ENCODE data around the gene GPR146. TPM values are rescaled to one million over a fixed set of nuclear protein-coding genes. Genes with fewer than 3 reads are reported as not detected.

Gene GPR146
- total RNA-seq, 1 experiment from 2014 or later, result 0.95 TPM

GRCh38 chr7:1050956-1051690 is 6.8 kb downstream of the GPR146 start:
- H3K4me3 ChIP-seq (ENCODE audit: low read depth, low read length, poor library complexity, severe bottlenecking), result no peak overlapping the region
- H3K27ac ChIP-seq (ENCODE audit: low read depth, low read length, poor library complexity, severe bottlenecking), result no peak overlapping the region
- ChIA-PET CTCF (interaction anchor here (1.0 kb wide), 1 partner anchor 14 kb away, joined by 3 read pairs; no protein-coding TSS in a partner anchor), POLR2A (ENCODE audit: low non-redundant PET) (interaction anchor here (0.8 kb wide), 1 partner anchor 8 kb away, joined by 7 read pairs; no protein-coding TSS in a partner anchor)
- H3K36me3 ChIP-seq (ENCODE audit: insufficient read depth, low read length, poor library complexity, severe bottlenecking), result no peaks in the 10 kb centered on the region
- no TSS peak for BruUV-seq (replicated peaks)
- TF ChIP-seq CTCF (conservative IDR thresholded peaks at IDR 0.05; ENCODE audit: low read depth, low read length), result no peak
- TF ChIP-seq EZH2 (IDR thresholded peaks at IDR 0.05; ENCODE audit: borderline replicate concordance, low read depth, low read length, poor library complexity, severe bottlenecking), result no peak
- intact Hi-C loops (cut with micrococcal nuclease; ENCODE audit: unreplicated experiment), result no loop called here
- peaks cover 34% of the 10 kb centered on the region for H3K4me1 ChIP-seq (ENCODE audit: insufficient read depth, low read length, poor library complexity, severe bottlenecking)
- H3K9me3 ChIP-seq (ENCODE audit: low read depth, low read length, poor library complexity, severe bottlenecking), result no peaks in the 10 kb centered on the region
- DNase-seq (ENCODE audit: low spot score), result no peak
- H3K27me3 ChIP-seq (replicated peaks; ENCODE audit: insufficient read depth, low read depth, low read length, poor library complexity), result no peaks in the 10 kb centered on the region

- Histone ChIP-seq H3K27ac (ENCODE audit: low read depth, low read length, poor library complexity, severe bottlenecking) (peak overlapping the region; percentile 57), H3K4me1 (ENCODE audit: insufficient read depth, low read length, poor library complexity, severe bottlenecking) (peaks cover 35% of the 10 kb centered on the region), H3K27me3 (replicated peaks; ENCODE audit: insufficient read depth, low read depth, low read length, poor library complexity) (no peaks in the 10 kb centered on the region), H3K36me3 (ENCODE audit: insufficient read depth, low read length, poor library complexity, severe bottlenecking) (no peaks in the 10 kb centered on the region), H3K4me3 (ENCODE audit: low read depth, low read length, poor library complexity, severe bottlenecking) (no peak overlapping the region), H3K9me3 (ENCODE audit: low read depth, low read length, poor library complexity, severe bottlenecking) (no peaks in the 10 kb centered on the region)
- ChIA-PET CTCF (interaction anchor here (1.0 kb wide), 1 partner anchor 13 kb away, joined by 3 read pairs; no protein-coding TSS in a partner anchor), POLR2A (ENCODE audit: low non-redundant PET) (interaction anchor here (0.8 kb wide), 1 partner anchor 9 kb away, joined by 7 read pairs; no protein-coding TSS in a partner anchor)
- intact Hi-C loops (cut with micrococcal nuclease; ENCODE audit: unreplicated experiment), result no loop called here
- no peak for TF ChIP-seq CTCF (conservative IDR thresholded peaks at IDR 0.05; ENCODE audit: low read depth, low read length)
- no peak for TF ChIP-seq EZH2 (IDR thresholded peaks at IDR 0.05; ENCODE audit: borderline replicate concordance, low read depth, low read length, poor library complexity, severe bottlenecking)
- DNase-seq (ENCODE audit: low spot score), result no peak
- BruUV-seq (replicated peaks), result no TSS peak
Observed at GRCh38 chr7:1052031-1052818, 7.9 kb downstream of the GPR146 start.

DNA sequence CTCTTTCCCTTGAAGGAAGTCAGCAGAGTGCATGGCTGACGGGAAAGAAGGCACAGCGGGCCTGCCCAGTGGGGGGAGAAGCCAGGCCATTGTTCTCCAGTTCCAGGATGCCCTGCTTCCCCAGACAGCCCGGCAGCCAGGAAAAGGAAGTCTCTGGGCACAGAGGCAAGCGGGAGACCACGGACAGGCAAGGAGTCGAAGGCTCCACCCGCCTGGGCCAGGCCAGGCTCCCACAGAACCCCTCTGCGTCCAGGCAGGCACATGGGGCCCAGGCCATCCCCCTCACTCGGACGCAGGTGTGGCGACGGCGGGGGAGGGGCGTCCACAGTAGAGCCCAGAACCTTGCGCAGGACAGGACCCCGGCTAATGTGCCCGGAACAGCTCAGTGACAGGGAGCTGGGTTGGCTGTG is 8.7 kb downstream of the GPR146 start:
- Histone ChIP-seq H3K27ac (ENCODE audit: low read depth, low read length, poor library complexity, severe bottlenecking) (peak overlapping the region; percentile 57), H3K4me1 (ENCODE audit: insufficient read depth, low read length, poor library complexity, severe bottlenecking) (peaks cover 35% of the 10 kb centered on the region), H3K36me3 (ENCODE audit: insufficient read depth, low read length, poor library complexity, severe bottlenecking) (no peaks in the 10 kb centered on the region), H3K27me3 (replicated peaks; ENCODE audit: insufficient read depth, low read depth, low read length, poor library complexity) (no peaks in the 10 kb centered on the region), H3K9me3 (ENCODE audit: low read depth, low read length, poor library complexity, severe bottlenecking) (no peaks in the 10 kb centered on the region), H3K4me3 (ENCODE audit: low read depth, low read length, poor library complexity, severe bottlenecking) (no peak overlapping the region)
- BruUV-seq (replicated peaks), result no TSS peak
- TF ChIP-seq CTCF (conservative IDR thresholded peaks at IDR 0.05; ENCODE audit: low read depth, low read length), result no peak
- no peak for TF ChIP-seq EZH2 (IDR thresholded peaks at IDR 0.05; ENCODE audit: borderline replicate concordance, low read depth, low read length, poor library complexity, severe bottlenecking)
- CTCF ChIA-PET, result no interaction called here
- POLR2A ChIA-PET (ENCODE audit: low non-redundant PET), result no interaction called here
- DNase-seq (ENCODE audit: low spot score), result peak; percentile 23
- intact Hi-C loops (cut with micrococcal nuclease; ENCODE audit: unreplicated experiment), result no loop called here

Data from A673 (cell line).